Panc1 (cell line): ENCODE results near the gene SYT12.

Experiments used
- POLR2AphosphoS5 ChIP-seq: IDR thresholded peaks from 2 replicates; pipeline ENCODE4 v1.6.1; 2012; ENCODE audit warnings: mild to moderate bottlenecking, low read depth, low read length, moderate library complexity
- SIN3A ChIP-seq: IDR thresholded peaks from 2 replicates; pipeline ENCODE4 v1.6.1; 2012; ENCODE audit warnings: low read depth, mild to moderate bottlenecking, low read length, moderate library complexity, borderline replicate concordance; ENCODE audit not compliant: insufficient read depth
- TF ChIP-seq, protein P1 (sequence below): fragments of 450-650 bp; IDR thresholded peaks from 2 replicates; pipeline ENCODE4 v1.5.1; 2017; ENCODE audit warnings: mild to moderate bottlenecking
- TF ChIP-seq, protein P2 (sequence below), 2 experiments: IDR thresholded peaks; 2 replicates each; pipeline ENCODE4 v1.6.1; 2011 to 2012; ENCODE audit warnings: low read depth in 2 of 2, control low read depth in 1 of 2, low read length in 1 of 2, mild to moderate bottlenecking in 1 of 2, moderate library complexity in 1 of 2; ENCODE audit not compliant: insufficient read depth in 1 of 2

DNA sequence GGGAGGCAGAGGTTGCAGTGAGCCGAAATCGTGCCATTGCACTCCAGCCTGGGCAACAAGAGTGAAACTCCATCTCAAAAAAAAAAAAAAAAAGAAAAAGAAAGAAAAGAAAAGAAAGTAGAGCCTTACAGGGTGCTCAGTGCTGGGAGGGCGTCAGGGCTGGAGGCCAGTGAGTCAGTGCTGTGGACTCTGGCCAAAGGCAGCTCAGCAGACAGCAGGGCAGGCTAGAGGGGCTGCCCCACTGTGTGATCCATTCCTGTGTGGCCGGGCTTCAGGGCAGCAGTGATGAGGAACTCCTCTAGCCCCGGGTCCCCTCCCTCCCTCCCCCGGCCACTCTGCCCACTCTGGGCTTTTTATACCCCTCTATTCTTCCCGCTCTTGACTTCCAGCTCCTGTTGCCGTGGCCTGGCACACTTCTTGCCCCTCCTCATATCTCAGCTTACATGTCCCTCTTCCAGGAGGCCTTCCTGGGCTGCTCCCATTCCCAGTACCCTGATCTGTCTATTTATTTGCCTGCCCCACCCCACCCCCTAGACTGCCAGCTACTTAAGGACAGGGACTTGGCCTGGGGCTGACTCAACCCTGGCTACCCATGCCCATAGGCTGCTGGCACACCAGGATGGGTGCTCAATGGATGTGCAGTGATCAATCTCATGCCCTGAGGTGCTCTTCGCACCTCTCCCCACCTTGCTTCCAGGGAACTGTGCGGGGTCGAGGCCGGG lies 10.1 kb downstream of the SYT12 start:
- TF ChIP-seq, protein P1, sequence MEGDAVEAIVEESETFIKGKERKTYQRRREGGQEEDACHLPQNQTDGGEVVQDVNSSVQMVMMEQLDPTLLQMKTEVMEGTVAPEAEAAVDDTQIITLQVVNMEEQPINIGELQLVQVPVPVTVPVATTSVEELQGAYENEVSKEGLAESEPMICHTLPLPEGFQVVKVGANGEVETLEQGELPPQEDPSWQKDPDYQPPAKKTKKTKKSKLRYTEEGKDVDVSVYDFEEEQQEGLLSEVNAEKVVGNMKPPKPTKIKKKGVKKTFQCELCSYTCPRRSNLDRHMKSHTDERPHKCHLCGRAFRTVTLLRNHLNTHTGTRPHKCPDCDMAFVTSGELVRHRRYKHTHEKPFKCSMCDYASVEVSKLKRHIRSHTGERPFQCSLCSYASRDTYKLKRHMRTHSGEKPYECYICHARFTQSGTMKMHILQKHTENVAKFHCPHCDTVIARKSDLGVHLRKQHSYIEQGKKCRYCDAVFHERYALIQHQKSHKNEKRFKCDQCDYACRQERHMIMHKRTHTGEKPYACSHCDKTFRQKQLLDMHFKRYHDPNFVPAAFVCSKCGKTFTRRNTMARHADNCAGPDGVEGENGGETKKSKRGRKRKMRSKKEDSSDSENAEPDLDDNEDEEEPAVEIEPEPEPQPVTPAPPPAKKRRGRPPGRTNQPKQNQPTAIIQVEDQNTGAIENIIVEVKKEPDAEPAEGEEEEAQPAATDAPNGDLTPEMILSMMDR: no peak
- no peak for TF ChIP-seq POLR2AphosphoS5
- TF ChIP-seq SIN3A: no peak
- TF ChIP-seq, protein P2, sequence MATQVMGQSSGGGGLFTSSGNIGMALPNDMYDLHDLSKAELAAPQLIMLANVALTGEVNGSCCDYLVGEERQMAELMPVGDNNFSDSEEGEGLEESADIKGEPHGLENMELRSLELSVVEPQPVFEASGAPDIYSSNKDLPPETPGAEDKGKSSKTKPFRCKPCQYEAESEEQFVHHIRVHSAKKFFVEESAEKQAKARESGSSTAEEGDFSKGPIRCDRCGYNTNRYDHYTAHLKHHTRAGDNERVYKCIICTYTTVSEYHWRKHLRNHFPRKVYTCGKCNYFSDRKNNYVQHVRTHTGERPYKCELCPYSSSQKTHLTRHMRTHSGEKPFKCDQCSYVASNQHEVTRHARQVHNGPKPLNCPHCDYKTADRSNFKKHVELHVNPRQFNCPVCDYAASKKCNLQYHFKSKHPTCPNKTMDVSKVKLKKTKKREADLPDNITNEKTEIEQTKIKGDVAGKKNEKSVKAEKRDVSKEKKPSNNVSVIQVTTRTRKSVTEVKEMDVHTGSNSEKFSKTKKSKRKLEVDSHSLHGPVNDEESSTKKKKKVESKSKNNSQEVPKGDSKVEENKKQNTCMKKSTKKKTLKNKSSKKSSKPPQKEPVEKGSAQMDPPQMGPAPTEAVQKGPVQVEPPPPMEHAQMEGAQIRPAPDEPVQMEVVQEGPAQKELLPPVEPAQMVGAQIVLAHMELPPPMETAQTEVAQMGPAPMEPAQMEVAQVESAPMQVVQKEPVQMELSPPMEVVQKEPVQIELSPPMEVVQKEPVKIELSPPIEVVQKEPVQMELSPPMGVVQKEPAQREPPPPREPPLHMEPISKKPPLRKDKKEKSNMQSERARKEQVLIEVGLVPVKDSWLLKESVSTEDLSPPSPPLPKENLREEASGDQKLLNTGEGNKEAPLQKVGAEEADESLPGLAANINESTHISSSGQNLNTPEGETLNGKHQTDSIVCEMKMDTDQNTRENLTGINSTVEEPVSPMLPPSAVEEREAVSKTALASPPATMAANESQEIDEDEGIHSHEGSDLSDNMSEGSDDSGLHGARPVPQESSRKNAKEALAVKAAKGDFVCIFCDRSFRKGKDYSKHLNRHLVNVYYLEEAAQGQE (IDR thresholded peaks at IDR 0.05; ENCODE audit: insufficient read depth in 1 of 2, low read depth in 2 of 2, low read length in 1 of 2): no peak
